Cerebellar nuclear complex (tissue), 1 donor: ENCODE measurements around the gene SPEG.

Source experiments
- DNase-seq, 2 experiments: peaks; one replicate each; lab custom pipeline; 2025; lab: John Stamatoyannopoulos, UW

SPEG gene

DNA sequence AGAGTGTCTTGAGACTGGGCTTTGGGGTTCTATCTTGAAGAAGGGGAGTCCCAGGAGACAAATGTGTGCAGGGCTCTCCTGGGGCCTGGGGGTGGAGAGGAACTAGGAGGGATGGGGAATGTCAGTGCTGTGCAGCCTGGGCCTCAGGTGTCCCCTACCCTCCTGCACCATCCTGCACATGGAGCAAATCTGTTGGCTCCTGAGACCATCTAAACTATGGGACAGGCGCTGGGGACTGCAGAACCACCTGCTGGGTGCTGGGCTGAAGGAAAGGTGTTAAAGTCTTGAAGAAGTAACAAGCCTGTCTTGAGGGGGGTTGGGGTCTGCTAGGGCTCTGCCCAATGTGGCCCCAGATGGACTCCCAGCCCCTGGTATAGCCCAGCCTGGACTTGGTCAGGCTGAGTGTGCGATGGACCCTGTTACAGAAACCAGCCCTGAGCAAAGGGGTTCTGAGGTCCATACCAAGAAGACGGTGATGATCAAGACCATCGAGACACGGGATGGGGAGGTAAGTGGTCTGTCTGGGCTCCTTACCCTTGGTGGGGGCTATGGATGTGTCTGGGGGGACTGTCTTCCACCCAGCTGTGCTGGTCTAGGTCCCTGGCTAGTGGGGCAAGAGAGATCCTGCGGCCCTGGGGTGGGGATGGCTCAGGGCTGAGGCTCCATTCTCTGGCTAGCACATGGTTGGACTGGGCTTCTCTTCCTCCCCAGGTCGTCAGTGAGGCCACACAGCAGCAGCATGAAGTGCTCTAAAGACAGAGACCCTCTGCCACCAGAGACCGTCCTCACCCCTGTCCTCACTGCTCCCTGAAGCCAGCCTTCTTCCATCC, 9.2 kb upstream of the SPEG start:
- DNase-seq, result no peak

GRCh38 chr2:219426068-219426443, 8.6 kb upstream of the SPEG start:
- no peak for DNase-seq

GRCh38 chr2:219426534-219427136, 8.0 kb upstream of the SPEG start:
- no peak for DNase-seq

GRCh38 chr2:219428469-219428868, 6.2 kb upstream of the SPEG start:
- DNase-seq, result no peak

- no peak for DNase-seq
Measured at GRCh38 chr2:219429958-219430606, 4.6 kb upstream of the SPEG start.

DNA sequence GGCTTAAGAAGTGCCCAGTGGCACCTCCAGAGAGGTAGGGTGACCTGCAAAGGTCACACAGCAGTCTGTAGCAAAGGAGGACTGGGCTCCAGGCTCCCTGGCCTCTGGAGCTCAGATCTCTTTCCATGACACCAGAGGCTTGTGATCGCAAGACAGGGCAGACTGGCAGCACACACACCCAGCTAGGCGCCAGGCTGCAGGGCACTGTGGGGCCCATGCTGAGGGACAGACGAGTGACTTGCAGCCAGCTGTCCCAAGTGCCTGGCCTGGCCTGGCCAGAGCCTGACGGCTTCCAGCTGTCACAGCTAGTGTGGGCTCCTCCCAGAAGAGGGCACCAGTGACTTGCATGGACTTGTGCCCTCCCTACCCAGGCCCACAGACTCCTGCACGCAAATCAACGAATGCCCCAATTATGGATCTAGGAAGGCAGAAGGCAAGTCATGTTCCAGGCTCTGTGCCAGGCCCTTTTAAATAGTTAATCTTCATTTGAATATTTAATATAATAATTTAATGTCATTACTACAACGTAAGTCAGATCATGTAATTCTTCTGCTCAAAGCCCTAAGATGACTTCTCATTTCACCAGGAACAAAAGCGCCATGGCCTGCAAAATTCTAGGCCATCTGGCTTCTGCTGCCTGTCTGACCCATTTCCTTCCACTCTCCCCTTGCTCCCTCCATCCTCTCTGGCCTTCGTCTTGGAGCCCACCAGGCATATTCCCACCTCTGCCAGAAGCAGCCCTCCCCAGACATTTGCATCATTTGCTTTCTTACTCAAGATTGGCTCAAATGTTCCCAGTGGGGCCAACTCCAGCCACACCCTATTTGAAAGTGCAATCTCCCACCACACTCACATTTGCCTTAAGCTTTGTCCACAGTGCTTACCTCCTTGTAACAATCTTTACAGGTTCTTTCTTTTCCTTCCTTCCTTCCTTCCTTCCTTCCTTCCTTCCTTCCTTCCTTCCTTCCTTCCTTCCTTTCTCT, 3.7 kb upstream of the SPEG start:
- no peak for DNase-seq

DNA sequence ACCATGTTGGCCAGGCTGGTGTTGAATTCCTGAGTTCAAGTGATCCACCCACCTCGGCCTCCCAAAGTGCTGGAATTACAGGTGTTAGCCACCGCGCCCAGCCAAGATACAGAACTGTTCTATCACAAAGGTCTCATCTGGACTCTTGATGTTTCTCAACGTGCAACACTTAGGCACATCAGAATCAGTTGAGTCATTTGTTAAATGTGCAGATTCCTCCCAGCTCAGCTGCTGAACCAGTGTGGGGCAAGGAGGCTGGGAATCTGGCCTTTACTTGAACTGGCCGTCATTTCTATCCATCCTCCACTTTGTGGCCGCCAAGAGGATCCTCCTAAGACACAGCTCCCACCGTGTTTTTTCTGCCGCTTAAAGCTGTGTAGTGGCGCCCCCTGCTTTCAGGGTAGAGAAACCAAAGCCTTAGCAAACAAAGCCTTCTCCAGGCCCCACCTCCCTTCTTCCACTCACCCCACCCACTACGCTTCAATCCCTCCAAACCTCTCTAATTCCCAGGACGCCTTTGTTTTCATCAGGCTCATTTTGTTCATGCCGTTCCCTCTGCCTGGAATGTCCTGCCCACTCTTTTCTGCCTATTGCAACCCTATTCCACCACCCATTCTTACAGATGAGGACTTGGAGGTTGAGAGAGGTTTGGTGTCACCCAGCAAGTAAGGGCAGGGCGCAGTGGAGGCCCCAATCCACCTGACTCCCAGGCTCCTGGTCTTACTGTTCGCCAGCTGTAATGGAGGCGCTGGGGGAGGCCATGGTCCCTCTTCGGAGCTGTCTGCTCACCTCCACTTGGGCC, 776 bp upstream of the SPEG start:
- no peak for DNase-seq

DNA sequence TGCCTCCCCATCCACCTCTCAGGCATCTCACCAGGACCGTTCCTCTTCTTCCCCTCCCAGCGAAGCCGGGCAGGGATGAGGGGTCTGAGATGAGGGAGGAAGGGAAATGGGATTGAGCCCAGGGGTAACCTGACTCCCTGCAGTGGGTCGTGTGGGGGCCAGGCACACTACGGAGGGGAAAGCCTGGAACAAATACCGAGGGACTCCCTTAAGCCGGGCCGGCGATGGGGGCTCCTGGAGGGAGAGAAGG, 250 bp upstream of the SPEG start:
- DNase-seq, result no peak

DNA sequence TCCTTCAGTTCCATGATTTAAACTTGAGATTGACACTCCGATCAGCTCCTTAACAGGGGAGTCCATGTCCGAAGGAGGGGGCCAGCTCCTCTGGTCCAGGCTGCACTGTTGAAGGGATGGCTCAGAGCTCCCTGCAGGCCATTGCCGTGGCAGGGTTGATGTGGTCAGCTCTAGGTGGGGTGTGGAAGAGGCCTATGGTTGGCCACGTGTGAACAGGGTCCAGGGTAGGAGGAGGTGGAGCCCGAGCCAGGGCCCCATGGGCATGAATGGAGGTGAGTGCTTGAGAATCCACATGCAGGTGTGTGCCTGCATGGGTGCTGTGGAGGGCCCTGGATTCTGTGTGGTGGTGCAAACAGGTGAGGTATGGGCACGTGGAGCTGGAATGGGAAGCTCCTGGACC, 1.1 kb downstream of the SPEG start:
- DNase-seq, result no peak

- DNase-seq, result no peak
Measured at GRCh38 chr2:219436491-219436890, 1.8 kb downstream of the SPEG start.

DNA sequence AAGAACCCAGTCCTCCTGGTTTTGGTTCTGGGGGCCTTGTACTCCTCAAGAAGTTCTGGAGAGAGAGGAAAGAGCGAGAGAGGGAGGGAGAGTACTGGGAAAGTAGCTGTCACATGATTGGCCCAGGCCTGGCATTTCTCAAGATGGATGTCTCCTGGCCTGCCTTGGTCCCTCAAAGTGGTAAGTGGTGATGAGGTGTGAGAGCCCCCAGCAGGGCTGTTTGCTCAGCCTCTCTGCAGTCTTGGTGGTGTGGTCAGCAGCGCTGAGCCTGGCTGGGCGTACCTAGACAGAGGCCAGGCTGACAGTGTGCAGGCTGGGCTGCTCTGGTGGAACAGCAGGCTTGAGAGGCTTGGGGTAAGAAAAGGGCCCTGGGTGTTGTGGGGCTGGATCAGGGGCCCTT, 2.5 kb downstream of the SPEG start:
- DNase-seq, result no peak

DNA sequence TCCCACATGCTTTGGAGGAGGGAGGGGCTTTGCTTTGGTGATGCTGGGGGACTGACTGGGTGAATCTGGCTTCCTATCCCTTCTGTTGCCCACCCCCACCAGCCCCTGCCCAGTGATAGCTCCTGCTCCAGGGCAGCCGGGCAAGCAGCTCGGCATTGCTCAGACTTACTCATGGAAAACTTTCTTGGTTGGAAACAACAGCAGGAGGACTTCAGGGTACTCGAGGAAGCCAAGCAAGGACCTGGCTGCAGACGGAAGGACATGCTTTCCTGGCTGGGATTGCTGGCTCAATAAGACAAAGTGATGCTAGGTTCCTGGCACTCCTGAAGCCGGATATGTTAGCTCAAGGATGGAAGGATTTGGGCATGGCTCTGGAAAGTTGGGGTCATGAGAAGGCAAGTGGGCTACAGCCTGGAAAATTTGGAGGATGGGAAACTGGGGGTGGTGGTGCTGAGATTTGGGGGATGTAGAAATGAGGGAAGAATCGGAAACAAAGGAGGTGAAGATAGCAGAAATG, 3.1 kb downstream of the SPEG start:
- no peak for DNase-seq

GRCh38 chr2:219438453-219438852, 3.8 kb downstream of the SPEG start:
- no peak for DNase-seq

DNA sequence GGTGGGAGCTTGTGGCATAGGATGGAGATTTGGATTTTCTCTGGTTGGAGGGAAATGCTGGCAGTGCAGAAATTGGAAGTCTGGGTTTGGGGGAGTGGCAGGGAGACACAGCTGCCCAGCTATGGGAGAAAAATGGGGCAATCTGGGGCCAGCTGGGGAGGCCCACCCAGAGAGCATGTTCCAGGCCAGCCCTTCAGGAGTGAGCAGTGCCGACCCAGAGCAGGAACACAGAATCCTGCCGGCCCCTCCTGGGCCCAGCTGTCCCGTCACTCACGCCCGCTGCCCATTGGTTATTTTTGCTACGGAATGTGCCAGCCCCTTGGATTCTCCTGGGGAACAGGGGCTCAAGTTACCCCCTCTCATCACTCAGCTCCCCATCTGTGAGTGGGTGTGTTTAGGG, 4.9 kb downstream of the SPEG start:
- no peak for DNase-seq

- no peak for DNase-seq
Measured at GRCh38 chr2:219440388-219441256, 6.0 kb downstream of the SPEG start.

- no peak for DNase-seq
Measured at GRCh38 chr2:219441451-219442255, 7.0 kb downstream of the SPEG start.

GRCh38 chr2:219442256-219443015, 7.8 kb downstream of the SPEG start:
- no peak for DNase-seq

DNA sequence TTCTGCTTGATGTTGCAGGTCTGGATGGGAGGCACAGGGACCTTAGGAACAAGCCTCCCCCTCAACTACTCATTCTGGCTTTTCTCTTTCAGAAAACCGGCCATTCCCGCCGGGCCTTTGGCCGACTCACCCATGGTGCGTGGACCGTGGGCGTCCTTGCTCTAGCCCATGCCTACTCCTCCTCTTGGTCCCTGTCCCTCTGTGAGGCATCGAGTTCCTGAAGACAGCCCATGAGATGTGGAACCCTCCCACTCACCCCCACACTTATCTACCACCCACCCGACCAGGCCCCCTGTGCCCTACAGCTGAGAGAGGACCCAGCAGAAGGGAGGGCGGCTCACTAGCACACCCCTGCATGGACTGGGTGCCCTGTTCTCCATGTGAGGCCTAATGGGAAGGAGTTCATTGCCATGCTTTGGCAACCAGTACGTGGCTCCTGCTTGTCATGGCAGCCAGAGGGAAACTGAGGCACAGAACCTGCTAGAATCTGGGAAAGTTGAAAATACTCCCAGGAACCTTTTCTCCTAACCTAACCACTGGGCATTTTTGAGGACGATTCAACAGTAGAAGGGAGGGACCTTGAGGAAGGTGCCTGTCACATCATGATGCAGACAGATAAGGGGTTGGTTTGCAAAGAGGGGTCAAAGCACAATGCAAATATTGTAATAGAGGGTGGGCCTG, 8.5 kb downstream of the SPEG start:
- DNase-seq, result no peak
